OCI-LY1 (cell line): ENCODE measurements around the gene ZNRD2.

Experiments used
- H2AFZ ChIP-seq: fragments of 200-600 bp; sonication (generic), shearing (Covaris generic); 2 replicates; pipeline ENCODE4 v1.6.0; 2014; ENCODE audit warnings: antibody characterized with exemption, mild to moderate bottlenecking, low read length
- H3F3A ChIP-seq: fragments of 200-600 bp; sonication (generic), shearing (Covaris generic); 2 replicates; pipeline ENCODE4 v1.6.0; 2014; ENCODE audit warnings: mild to moderate bottlenecking, antibody characterized with exemption, low read length, moderate library complexity; ENCODE audit not compliant: insufficient read depth
- H3K27ac ChIP-seq: fragments of 200-600 bp; sonication (generic); 2 replicates; pipeline ENCODE4 v1.5.1; 2014; ENCODE audit warnings: low read length, mixed run types, mild to moderate bottlenecking, low read depth; ENCODE audit not compliant: poor library complexity, severe bottlenecking
- H3K27me3 ChIP-seq: fragments of 200-600 bp; sonication (generic); 2 replicates; pipeline ENCODE4 v1.6.0; 2014; ENCODE audit warnings: antibody characterized with exemption, mild to moderate bottlenecking, low read length, moderate library complexity; ENCODE audit not compliant: insufficient read depth
- H3K36me3 ChIP-seq: fragments of 200-600 bp; sonication (generic); 2 replicates; pipeline ENCODE4 v1.6.1; 2014; ENCODE audit warnings: mild to moderate bottlenecking, antibody characterized with exemption, low read length, moderate library complexity, mixed read lengths; ENCODE audit not compliant: insufficient read depth
- H3K4me1 ChIP-seq: fragments of 200-600 bp; sonication (generic); 2 replicates; pipeline ENCODE4 v1.5.1; 2014; ENCODE audit warnings: mild to moderate bottlenecking, low read length, moderate library complexity; ENCODE audit not compliant: insufficient read depth, severe bottlenecking
- H3K4me2 ChIP-seq: fragments of 200-600 bp; sonication (generic), shearing (Covaris generic); 2 replicates; pipeline ENCODE4 v1.6.1; 2014; ENCODE audit warnings: low read length
- H3K4me3 ChIP-seq: fragments of 200-600 bp; sonication (generic); 2 replicates; pipeline ENCODE4 v1.5.1; 2014; ENCODE audit warnings: low read length, low read depth, mild to moderate bottlenecking, mixed read lengths; ENCODE audit not compliant: poor library complexity, severe bottlenecking
- H3K79me2 ChIP-seq: fragments of 200-600 bp; shearing (Covaris generic); 2 replicates; pipeline ENCODE4 v1.6.1; 2016; ENCODE audit warnings: mixed run types, low read length, mixed read lengths; ENCODE audit not compliant: insufficient read depth
- H3K9ac ChIP-seq: fragments of 200-600 bp; sonication (generic), shearing (Covaris generic); 2 replicates; pipeline ENCODE4 v1.6.1; 2014; ENCODE audit warnings: mild to moderate bottlenecking, low read length, mixed read lengths
- H3K9me2 ChIP-seq: fragments of 200-600 bp; sonication (generic), shearing (Covaris generic); 2 replicates; pipeline ENCODE4 v1.6.1; 2014; ENCODE audit warnings: low read depth, mild to moderate bottlenecking, low read length, mixed read lengths
- H3K9me3 ChIP-seq: fragments of 200-600 bp; shearing (Covaris generic); 2 replicates; pipeline ENCODE4 v1.6.1; 2014; ENCODE audit warnings: low read length, mixed read lengths
- H4K20me1 ChIP-seq: fragments of 200-600 bp; sonication (generic), shearing (Covaris generic); 2 replicates; pipeline ENCODE4 v1.6.0; 2016; ENCODE audit warnings: mild to moderate bottlenecking, low read length; ENCODE audit not compliant: insufficient read depth
- EZH2 ChIP-seq: fragments of 200-600 bp; sonication (generic), shearing (Covaris generic); IDR thresholded peaks from 2 replicates; pipeline ENCODE4 v1.8.0; 2017; ENCODE audit warnings: borderline replicate concordance, mixed run types, mild to moderate bottlenecking, antibody characterized with exemption, low read length, moderate library complexity, mixed read lengths
- TF ChIP-seq, protein P1 (sequence below): fragments of 200-600 bp; sonication (generic), shearing (Covaris generic); IDR thresholded peaks from 2 replicates; pipeline ENCODE4 v1.5.1; 2017; ENCODE audit warnings: mild to moderate bottlenecking, antibody characterized with exemption, low read length, moderate library complexity, mixed read lengths

ZNRD2 gene

DNA sequence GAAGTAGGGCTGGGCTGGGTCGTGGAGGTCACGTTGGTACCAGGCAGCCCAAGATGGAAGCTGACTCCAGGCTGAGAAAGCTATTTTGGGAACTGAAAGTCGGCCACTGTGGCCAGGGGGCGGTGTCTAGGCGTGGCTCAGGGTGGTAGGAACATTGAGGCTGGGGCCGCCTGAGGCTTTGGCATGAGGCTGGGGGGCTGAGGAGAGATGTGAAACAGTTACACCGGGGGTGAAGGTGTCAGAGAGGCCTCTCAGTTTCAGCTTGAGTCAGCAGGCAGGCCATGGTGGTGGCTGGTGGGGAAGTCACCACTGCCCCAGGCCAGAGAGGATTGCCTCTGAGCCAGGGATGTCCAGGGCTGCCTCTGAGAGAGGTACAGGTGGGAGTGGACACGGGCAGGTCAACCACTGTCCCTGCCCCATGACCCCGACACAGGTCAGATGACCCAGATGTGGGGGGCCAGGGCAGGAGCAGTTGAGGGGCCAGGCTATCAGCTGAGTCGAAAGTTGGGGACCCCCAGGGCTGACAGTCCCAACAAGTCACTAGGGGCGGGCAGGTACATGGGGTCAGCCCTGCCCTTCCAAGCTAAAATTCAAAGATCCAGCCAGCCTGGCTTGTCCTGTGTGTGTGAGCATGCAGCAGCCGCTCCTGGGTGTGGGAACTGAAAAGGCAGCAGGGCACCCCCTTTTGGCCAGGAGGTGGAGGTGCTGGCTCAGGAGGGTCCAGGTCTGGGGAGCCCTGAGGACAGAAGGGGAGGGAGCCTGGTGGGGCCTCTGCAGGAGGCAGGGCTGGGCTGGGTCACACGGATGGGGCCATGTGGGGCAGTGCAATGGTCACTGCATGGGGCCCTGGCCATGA is 18.1 kb downstream of the ZNRD2 start:
- Histone ChIP-seq H3K4me2 (no peak overlapping the region), H3K27ac (peak overlapping the region; percentile 8), H2AFZ (no peak overlapping the region), H3K4me3 (no peak overlapping the region), H3F3A (no peaks in the 10 kb centered on the region), H3K36me3 (no peaks in the 10 kb centered on the region), H3K9me2 (no peaks in the 10 kb centered on the region), H3K9me3 (no peaks in the 10 kb centered on the region), H3K27me3 (no peaks in the 10 kb centered on the region), H3K79me2 (no peaks in the 10 kb centered on the region), H3K4me1 (peaks cover 26% of the 10 kb centered on the region), H4K20me1 (no peaks in the 10 kb centered on the region), H3K9ac (no peak overlapping the region; the same call in 1 of the 2 replicates)
- TF ChIP-seq, protein P1, sequence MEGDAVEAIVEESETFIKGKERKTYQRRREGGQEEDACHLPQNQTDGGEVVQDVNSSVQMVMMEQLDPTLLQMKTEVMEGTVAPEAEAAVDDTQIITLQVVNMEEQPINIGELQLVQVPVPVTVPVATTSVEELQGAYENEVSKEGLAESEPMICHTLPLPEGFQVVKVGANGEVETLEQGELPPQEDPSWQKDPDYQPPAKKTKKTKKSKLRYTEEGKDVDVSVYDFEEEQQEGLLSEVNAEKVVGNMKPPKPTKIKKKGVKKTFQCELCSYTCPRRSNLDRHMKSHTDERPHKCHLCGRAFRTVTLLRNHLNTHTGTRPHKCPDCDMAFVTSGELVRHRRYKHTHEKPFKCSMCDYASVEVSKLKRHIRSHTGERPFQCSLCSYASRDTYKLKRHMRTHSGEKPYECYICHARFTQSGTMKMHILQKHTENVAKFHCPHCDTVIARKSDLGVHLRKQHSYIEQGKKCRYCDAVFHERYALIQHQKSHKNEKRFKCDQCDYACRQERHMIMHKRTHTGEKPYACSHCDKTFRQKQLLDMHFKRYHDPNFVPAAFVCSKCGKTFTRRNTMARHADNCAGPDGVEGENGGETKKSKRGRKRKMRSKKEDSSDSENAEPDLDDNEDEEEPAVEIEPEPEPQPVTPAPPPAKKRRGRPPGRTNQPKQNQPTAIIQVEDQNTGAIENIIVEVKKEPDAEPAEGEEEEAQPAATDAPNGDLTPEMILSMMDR, result peak; percentile 82
- no peak for TF ChIP-seq EZH2

DNA sequence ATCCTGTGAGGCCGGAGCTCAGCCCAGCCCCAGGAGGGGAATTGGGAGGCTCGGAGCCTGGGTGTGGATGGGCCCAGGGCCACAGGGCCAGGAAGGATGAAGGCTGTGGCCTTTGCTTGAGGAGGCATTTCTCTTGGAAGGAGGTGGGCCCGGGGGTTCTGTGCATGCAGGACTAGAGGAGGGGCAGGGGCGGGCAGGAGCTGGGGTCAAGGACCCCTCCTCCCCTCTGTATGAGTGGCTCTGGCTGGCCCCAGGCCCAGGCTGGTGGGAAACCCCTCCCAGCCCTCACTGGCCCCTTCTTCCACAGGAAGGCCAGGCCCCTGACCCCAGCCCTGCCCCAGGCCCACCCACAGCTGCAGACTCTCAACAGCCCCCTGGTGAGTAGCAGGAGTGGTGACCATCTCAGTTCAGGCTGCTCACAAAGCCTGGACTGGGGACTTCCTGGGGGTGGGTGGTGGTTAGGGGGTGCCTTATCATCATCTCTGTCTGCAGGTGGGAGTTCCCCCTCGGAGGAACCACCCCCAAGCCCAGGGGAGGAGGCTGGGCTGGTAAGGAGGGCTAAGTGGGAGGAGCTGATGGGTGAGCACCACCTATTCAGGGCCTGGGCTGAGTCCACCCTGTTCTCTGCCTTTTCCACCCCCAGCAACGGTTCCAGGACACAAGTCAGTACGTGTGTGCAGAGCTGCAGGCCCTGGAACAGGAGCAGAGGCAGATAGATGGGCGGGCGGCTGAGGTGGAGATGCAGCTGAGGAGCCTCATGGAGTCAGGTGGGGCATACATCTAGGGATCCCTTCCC is 19.4 kb downstream of the ZNRD2 start:
- TF ChIP-seq, protein P1, result no peak
- H3K9ac ChIP-seq, result no peak overlapping the region
- H3K4me1 ChIP-seq, result peaks cover 26% of the 10 kb centered on the region

GRCh38 chr11:65590240-65590738 is 20.0 kb downstream of the ZNRD2 start:
- Histone ChIP-seq H3F3A (no peaks in the 10 kb centered on the region), H3K4me1 (peaks cover 26% of the 10 kb centered on the region), H3K4me3 (no peak overlapping the region), H3K9ac (no peak overlapping the region), H3K9me3 (no peaks in the 10 kb centered on the region), H3K27ac (peak overlapping the region; percentile 13), H4K20me1 (no peaks in the 10 kb centered on the region), H3K36me3 (no peaks in the 10 kb centered on the region), H3K79me2 (no peaks in the 10 kb centered on the region), H3K4me2 (no peak overlapping the region), H3K9me2 (no peaks in the 10 kb centered on the region), H2AFZ (no peak overlapping the region), H3K27me3 (no peaks in the 10 kb centered on the region)
- no peak for TF ChIP-seq EZH2
- TF ChIP-seq, protein P1, result no peak

More for the DNA sequence above, 19.4 kb downstream of the ZNRD2 start:
- Histone ChIP-seq H3K4me3 (no peak overlapping the region), H3K9me2 (no peaks in the 10 kb centered on the region), H2AFZ (no peak overlapping the region), H3F3A (no peaks in the 10 kb centered on the region), H3K27ac (peak overlapping the region; percentile 13), H3K4me2 (no peak overlapping the region), H3K27me3 (no peaks in the 10 kb centered on the region), H4K20me1 (no peaks in the 10 kb centered on the region), H3K79me2 (no peaks in the 10 kb centered on the region), H3K36me3 (no peaks in the 10 kb centered on the region), H3K9me3 (no peaks in the 10 kb centered on the region)
